ENCODE measurements around the gene CPED1.
"Not testable (repeated sequence)": the region's sequence is repeated elsewhere in the genome, so short reads cannot be mapped to it uniquely, and the experiment has no call there.

The CPED1 gene

GRCh38 chr7:121049028-121049791 lies 60.7 kb downstream of the CPED1 start:
- DNase-seq (ENCODE audit: low read depth, low spot score): no peak

GRCh38 chr7:121049897-121050296 lies 61.4 kb downstream of the CPED1 start:
- in situ Hi-C loops (cut with HindIII; ENCODE audit: low sequenced_read_pairs): no loop called here
- DNase-seq (ENCODE audit: low read depth, low spot score): no peak
- TF ChIP-seq CTCF (IDR thresholded peaks at IDR 0.05; ENCODE audit: low read depth, low read length): no peak
- H3K4me3 ChIP-seq (ENCODE audit: low read depth, low read length): no peak overlapping the region

More at GRCh38 chr7:121049028-121049791, 60.7 kb downstream of the CPED1 start:
- in situ Hi-C loops (cut with HindIII; ENCODE audit: low sequenced_read_pairs): no loop called here
- no peak for TF ChIP-seq CTCF (IDR thresholded peaks at IDR 0.05; ENCODE audit: low read depth, low read length)
- no peak overlapping the region for H3K4me3 ChIP-seq (ENCODE audit: low read depth, low read length)

GRCh38 chr7:121053219-121053618 lies 64.7 kb downstream of the CPED1 start:
- TF ChIP-seq CTCF (IDR thresholded peaks at IDR 0.05; ENCODE audit: low read depth, low read length): no peak
- no peak overlapping the region for H3K4me3 ChIP-seq (ENCODE audit: low read depth, low read length)
- in situ Hi-C loops (cut with HindIII; ENCODE audit: low sequenced_read_pairs): no loop called here
- no peak for DNase-seq (ENCODE audit: low read depth, low spot score)

GRCh38 chr7:121054925-121055324 lies 66.4 kb downstream of the CPED1 start:
- no peak for DNase-seq (ENCODE audit: low read depth, low spot score)
- H3K4me3 ChIP-seq (ENCODE audit: low read depth, low read length): no peak overlapping the region
- no peak for TF ChIP-seq CTCF (IDR thresholded peaks at IDR 0.05; ENCODE audit: low read depth, low read length)
- in situ Hi-C loops (cut with HindIII; ENCODE audit: low sequenced_read_pairs): no loop called here

GRCh38 chr7:121057878-121058277 lies 69.4 kb downstream of the CPED1 start:
- TF ChIP-seq CTCF (IDR thresholded peaks at IDR 0.05; ENCODE audit: low read depth, low read length): no peak

GRCh38 chr7:121058975-121059374 lies 70.5 kb downstream of the CPED1 start:
- in situ Hi-C loops (cut with HindIII; ENCODE audit: low sequenced_read_pairs): no loop called here
- no peak overlapping the region for H3K4me3 ChIP-seq (ENCODE audit: low read depth, low read length)
- TF ChIP-seq CTCF (IDR thresholded peaks at IDR 0.05; ENCODE audit: low read depth, low read length): no peak
- no peak for DNase-seq (ENCODE audit: low read depth, low spot score)

More at GRCh38 chr7:121057878-121058277, 69.4 kb downstream of the CPED1 start:
- no peak for DNase-seq (ENCODE audit: low read depth, low spot score)
- in situ Hi-C loops (cut with HindIII; ENCODE audit: low sequenced_read_pairs): no loop called here
- no peak overlapping the region for H3K4me3 ChIP-seq (ENCODE audit: low read depth, low read length)

GRCh38 chr7:121059979-121060509 lies 71.5 kb downstream of the CPED1 start:
- H3K4me3 ChIP-seq (ENCODE audit: low read depth, low read length); in situ Hi-C loops (cut with HindIII; ENCODE audit: low sequenced_read_pairs): not testable (repeated sequence)

More at GRCh38 chr7:121059979-121060509, 71.5 kb downstream of the CPED1 start:
- not testable (repeated sequence) for DNase-seq (ENCODE audit: low read depth, low spot score)

All from astrocyte of the spinal cord (primary cell).